Putamen (tissue), 1 donor: Measurements from ENCODE around the gene BRAP.
"Not testable (repeated sequence)": the region's sequence is repeated elsewhere in the genome, so short reads cannot be mapped to it uniquely, and the experiment has no call there.

ENCODE experiments used
- DNase-seq: peaks from one replicate; pipeline ENCODE4 v3.0.0-alpha.2; 2016; ENCODE audit warnings: low spot score

The BRAP gene, protein sequence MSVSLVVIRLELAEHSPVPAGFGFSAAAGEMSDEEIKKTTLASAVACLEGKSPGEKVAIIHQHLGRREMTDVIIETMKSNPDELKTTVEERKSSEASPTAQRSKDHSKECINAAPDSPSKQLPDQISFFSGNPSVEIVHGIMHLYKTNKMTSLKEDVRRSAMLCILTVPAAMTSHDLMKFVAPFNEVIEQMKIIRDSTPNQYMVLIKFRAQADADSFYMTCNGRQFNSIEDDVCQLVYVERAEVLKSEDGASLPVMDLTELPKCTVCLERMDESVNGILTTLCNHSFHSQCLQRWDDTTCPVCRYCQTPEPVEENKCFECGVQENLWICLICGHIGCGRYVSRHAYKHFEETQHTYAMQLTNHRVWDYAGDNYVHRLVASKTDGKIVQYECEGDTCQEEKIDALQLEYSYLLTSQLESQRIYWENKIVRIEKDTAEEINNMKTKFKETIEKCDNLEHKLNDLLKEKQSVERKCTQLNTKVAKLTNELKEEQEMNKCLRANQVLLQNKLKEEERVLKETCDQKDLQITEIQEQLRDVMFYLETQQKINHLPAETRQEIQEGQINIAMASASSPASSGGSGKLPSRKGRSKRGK

DNA sequence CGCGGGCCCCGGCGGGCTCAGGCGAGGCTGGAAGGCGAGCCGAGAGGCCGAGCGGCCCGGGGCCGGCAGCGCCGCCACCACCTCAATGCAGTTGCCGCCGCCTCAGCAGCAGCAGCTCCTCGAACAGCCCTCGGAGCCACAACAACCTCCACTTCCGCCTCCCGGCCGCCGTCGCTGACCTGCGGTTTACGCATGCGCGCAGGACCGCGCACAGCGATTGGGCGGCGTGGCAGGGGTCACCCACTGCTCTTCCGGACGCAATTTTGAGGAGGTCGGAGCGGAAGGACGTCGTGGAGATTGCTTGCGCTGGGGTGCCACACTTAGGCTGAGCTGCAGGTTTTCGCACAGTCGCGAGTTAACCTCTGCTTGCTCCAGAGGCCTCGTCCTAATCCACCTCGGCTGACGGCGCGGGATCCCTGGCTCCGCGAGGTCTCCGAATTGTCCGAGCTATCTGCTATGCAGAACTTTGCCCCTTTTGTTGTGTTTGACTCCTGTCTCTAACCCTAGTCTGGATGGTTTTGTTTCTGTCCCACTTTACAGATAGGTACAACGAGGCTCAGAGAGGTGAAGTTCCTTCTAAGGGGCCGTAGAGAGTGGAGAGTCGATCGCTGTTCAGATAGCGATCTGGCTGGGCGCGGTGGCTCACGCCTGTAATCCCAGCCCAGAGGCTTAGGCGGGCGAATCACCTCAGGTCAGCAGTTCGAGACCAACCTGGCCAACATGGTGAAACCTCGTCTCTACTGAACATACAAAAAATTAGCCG is at the start of gene BRAP, which contains the start of gene ACAD10:
BRAP (minus strand) TSS at position 146 of the 763 bp plus-strand sequence. CDS start 164 bp downstream, outside the sequence.
ACAD10 (plus strand) TSS at position 243 of the 763 bp plus-strand sequence. CDS start 6,657 bp downstream, outside the sequence.
- DNase-seq = peak; percentile 93

- no peak for DNase-seq
These were observed 47.7 kb upstream of the BRAP start for GRCh38 chr12:111733340-111733915.

DNA sequence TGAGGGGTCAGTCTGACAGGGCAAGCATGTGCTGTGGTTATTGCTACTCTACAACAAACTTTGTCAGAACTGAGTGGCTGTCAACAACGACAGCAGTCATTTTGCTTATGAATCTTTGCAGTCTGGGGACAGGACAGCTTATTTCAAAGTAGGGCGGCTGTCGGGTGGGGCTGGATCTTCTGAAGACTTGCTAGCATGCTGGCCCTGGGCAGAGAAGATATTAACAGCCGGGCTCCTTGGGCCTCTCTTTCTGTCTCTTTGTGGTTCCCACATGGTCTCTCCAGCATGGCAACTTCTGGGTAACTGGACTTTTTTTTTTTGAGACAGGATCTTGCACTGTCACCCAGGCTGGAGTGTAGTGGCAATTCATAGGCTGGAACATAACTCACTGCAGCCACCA is 47.0 kb upstream of the BRAP start:
- DNase-seq = no peak

DNA sequence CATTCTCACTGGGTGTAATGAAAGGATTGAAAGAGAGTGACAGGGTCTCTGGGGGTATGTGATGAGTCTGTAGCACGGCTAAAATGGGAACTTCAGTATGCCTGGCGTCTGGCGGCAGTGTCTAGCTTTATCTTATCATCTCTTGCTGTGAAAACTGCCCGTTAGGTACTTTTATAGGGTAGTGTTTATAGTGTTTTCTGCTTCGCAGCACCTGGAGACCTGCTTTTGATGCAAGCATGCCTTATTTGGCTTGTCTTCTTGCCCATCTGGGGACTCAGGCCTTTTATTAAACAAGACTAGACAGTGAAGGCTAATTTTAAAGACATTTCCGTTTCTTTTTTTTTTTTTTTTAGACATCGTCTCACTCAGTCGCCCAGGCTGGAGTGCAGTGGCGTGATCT is 44.7 kb upstream of the BRAP start:
- DNase-seq = no peak

DNA sequence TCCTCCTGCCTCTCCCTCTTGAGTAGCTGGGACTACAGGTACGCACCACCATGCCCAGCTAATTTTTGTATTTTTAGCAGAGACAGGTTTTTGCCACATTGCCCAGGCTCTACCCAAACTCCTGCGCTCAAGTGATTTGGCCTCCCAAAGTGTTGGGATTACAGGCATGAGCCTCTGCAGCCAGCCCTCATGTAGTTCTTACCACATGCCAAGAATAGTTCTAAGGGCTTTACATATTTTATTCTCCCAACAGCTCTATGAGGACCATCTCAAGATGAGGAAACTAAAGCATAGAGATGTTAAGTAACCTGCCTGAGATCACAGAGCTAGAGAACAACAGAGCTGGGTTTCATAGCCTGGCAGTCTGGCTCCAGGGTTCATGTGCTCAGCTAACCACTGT is 43.0 kb upstream of the BRAP start:
- no peak for DNase-seq

DNA sequence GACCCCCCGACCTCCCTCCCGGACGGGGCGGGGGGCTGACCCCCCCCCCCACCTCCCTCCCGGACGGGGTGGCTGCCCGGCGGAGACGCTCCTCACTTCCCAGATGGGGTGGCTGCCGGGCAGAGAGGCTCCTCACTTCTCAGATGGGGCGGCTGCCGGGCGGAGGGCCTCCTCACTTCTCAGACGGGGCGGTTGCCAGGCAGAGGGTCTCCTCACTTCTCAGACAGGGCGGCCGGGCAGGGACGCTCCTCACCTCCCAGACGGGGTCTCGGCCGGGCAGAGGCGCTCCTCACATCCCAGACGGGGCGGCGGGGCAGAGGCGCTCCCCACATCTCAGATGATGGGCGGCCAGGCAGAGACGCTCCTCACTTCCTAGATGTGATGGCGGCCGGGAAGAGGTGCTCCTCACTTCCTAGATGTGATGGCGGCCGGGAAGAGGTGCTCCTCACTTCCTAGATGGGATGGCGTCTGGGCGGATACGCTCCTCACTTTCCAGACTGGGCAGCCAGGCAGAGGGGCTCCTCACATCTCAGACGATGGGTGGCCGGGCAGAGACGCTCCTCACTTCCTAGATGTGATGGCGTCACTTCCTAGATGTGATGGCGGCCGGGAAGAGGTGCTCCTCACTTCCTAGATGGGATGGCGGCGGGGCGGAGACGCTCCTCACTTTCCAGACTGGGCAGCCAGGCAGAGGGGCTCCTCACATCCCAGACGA is 38.0 kb upstream of the BRAP start:
- not testable (repeated sequence) for DNase-seq

- DNase-seq = no peak
These were observed 34.7 kb upstream of the BRAP start for GRCh38 chr12:111720457-111720856.

GRCh38 chr12:111719316-111719715 is 33.6 kb upstream of the BRAP start:
- DNase-seq = not testable (repeated sequence)

GRCh38 chr12:111715279-111715678 is 29.5 kb upstream of the BRAP start:
- no peak for DNase-seq

- DNase-seq = no peak
These were observed 20.4 kb upstream of the BRAP start for GRCh38 chr12:111706145-111706544.

- no peak for DNase-seq
These were observed 19.9 kb upstream of the BRAP start for GRCh38 chr12:111705672-111706071.

DNA sequence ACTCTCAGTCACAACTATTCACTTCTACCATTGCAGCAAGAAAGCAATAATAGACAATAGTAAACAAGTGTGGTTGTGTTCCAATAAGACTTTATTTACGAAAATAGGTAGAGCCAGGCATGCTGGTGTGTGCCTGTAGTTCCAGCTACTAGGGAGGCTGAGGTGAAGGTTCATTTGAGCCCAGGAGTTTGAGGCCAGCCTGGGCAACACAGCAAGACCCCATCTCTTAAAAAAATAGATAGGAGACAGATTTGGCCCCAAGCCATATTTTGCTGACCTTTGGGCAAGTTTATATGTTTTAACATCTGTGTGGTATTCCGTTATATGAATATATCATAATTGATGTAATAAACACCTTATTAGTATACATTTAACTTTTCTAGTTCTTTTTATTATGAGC is 14.2 kb upstream of the BRAP start:
- no peak for DNase-seq

DNA sequence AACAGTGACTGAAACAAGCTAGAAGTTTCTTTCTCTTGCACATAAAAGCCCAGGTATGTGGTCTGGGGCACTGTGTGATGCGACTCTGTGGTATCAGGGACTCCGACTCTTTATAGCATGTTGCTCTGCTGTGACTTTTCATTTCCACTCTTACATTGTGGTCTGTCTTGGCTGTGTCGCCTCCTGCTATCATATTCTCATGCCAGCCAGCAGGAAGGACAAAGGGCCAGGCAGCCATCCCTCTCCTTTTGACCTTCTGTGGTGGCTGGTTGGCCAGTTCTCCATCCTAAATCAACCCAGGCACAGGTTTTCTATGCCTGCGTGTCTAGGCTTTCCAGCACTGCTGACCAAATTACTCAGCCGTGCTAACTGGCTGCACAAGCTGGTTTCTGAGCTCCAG is 8.1 kb upstream of the BRAP start:
- no peak for DNase-seq

- no peak for DNase-seq
These were observed 6.9 kb upstream of the BRAP start for GRCh38 chr12:111692575-111693210.

GRCh38 chr12:111691262-111691661 is 5.5 kb upstream of the BRAP start:
- no peak for DNase-seq

GRCh38 chr12:111687952-111688351 is 2.2 kb upstream of the BRAP start:
- DNase-seq = no peak

DNA sequence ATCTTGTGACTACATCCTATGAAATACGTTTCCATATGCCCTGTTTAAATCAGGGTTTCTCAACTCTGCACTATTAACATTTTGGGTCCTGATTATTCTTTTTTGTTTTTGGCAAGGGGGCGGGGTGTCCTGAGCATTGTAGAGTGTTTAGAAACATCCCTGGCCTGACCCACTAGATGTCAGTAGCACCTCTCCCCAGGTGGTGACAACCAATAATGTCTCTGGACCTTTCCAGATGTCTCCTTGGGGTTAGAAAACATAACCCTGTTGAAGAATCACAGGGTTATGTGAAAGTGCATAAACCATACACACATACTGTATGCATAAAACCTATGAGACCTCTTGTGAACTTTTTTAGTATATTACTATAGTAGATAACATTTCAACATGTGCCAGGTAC is 1.5 kb upstream of the BRAP start:
- no peak for DNase-seq

- no peak for DNase-seq
These were observed 884 bp upstream of the BRAP start for GRCh38 chr12:111686574-111687105.

- DNase-seq = no peak
These were observed 390 bp downstream of the BRAP start for GRCh38 chr12:111685322-111685810.

DNA sequence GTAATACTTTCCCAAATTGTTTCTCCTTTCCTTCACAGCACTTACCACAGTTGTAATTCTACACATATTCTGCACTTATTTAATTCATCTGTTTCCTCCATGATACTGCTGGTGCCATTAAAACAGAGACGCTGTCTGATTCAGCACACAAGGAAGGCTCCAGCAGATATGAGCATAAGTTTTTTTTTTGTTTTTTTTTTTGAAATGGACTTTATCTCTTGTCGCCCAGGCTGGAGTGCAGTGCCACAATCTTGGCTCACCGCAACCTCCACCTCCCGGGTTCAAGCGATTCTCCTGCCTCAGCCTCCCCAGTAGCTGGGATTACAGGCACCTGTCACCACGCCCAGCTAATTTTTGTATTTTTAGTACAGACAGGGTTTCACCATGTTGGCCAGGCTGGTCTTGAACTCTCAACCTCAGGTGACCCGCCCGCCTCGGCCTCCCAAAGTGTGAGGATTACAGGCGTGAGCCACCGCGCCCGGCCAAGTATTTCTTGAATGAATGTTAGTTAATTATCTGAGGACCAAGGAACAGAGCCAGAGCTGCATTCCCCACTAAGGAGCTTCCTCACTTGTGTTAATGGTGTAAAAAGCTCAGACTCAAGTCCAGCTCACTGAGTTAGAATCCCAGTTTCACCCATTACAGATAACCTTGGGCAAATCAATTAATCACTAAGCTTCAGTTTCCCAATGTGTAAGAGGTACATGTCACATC is 1.1 kb downstream of the BRAP start:
- DNase-seq = not testable (repeated sequence)
